Measurements from ENCODE around the gene MYB.
"Not testable (repeated sequence)": the region's sequence is repeated elsewhere in the genome, so short reads cannot be mapped to it uniquely, and the experiment has no call there.

MYB gene

DNA sequence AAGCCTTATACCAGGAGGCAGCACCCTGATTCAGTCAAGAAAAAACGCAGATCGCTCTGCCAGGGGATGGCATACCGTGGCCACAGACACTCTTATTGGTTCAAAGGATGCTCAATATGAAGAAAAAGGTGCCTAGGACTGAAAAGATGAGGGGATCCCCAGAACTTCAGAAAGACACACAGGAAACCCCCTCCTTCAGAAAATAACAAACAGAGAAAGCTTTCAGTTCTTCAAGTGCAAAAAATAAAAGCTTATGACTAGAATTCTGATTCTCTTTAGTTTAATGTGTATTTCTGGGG, 17.7 kb upstream of the MYB start:
- DNase-seq (ENCODE audit: low read depth in 2 of 2) = peak; percentile 40 to 49

DNA sequence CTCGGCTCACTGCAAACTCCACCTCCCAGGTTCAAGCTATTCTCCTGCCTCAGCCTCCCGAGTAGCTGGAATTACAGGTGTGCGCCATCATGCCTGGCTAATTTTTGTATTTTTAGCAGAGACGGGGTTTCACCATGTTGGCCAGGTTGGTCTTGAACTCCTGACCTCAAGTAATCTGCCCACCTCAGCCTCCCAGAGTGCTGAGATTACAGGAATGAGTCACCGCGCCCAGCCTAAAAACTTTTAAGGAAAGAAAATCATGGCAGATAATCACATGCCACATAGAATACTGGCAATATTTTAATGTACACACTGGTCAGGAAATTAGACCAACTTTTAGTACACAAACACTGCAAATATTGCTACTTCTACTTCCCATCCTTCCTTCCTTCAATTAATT, 16.7 kb upstream of the MYB start:
- DNase-seq (ENCODE audit: low read depth in 2 of 2) = not testable (repeated sequence)

DNA sequence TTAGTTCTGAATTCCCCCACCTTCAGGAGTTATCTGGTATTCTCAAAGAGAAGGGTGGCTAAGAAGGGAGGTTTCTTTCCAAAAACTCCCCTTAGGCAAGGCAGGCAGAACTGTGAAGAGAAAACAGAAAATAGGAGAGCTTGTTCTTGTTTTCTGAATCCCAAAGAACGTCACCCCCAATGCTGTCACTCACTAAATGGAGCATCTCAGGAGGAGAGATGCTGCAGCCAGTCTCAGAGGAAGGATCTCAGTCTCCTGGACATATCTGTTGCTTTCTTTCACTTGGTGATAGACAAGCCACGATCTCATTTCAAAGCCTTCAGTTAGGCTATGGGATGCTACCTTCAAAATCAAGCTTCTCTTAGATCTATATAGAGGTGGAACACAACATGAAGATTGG, 16.1 kb upstream of the MYB start:
- no peak for DNase-seq (ENCODE audit: low read depth in 2 of 2)

DNA sequence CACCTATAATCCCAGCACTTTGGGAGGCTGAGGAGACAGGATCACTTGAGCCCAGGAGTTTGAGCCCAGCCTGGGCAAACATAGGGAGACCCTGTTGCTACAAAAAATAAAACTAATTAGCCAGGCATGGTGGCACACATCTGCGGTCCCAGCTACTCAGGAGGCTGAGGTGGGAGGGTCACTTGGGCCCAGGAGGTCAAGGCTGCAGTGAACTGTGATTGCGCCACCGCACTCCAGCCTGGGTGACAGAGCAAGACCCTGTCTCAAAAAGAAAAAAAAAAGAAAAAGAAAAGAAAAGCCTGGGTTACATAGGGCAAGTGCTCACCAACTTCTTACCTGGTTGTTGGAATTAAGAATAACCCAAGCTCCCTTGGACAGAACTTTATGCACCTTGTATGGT, 14.6 kb upstream of the MYB start:
- no peak for DNase-seq (ENCODE audit: low read depth in 2 of 2)

DNA sequence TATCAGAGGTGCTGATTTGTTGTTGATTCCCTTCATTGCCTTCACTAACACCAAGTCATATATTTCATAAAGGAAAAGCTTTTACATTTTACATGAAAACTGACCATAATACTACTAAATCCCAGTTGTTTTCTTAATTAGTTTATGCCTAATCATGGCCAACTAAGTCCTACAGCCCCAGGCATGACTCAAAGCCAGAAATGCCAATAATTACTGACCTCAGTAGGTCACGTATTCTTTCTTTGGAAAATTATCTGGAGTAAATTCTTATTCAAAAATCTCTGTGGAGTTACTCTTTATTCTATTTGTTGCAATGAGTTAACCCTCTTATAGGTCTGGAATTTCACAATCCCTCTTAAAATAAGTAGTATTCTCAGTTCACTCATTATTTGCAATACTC, 13.5 kb upstream of the MYB start:
- DNase-seq (ENCODE audit: low read depth in 2 of 2) = no peak

DNA sequence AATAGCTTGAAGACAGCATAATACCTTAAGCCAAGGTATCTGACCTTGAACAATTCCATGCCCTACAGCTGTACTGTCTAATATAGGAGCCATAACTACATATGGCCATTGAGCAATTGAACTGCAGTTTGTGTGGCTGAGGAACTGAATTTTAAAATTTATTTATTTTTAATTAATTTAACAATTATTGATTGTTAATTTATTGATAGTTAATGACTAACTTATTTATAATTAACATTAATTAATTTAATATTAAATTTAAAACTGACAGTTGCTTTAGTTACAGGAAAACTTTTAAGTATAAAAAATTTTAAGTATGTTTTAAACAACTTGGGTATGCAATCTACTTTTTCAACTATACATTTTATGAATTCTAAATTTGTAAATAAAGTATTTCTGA, 12.3 kb upstream of the MYB start:
- DNase-seq (ENCODE audit: low read depth in 2 of 2) = no peak

DNA sequence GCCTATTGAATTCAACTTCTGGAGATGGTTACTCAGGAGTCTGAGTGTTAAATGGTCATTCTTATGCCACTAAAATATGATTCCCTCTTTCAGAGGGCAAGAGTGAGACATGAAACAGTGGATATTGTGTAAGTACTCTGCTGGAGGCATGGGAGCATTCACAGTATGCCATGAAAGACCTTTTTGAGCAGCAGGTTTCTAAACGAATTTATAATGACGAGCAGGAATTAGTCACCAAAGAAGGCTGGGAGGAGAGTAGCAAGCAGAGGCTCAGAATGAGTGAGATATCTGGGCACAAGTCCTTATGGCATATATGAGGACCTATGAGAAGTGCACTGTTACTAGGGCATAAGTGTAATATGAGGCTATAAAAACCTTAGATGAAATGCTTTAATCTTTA, 10.9 kb upstream of the MYB start:
- DNase-seq (ENCODE audit: low read depth in 2 of 2) = no peak

DNA sequence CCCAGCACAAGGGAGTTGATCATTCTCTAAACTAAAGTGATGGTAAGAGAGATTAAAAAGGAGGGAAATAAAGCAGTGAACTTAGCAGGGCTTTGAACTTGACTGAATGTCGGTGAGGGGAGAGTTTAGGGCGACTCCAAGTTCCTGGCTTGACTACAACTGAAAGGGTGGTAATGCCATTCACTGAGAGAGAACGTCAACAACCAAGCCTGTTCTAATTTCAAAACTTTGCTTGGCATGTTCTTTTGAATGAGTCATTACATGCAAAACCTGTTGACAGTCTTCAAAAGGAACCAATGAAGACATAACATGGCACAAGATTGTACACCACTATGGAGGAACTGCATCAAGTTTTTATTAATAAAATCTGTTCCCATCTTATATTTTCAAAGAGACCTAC, 10.3 kb upstream of the MYB start:
- DNase-seq (ENCODE audit: low read depth in 2 of 2) = no peak

DNA sequence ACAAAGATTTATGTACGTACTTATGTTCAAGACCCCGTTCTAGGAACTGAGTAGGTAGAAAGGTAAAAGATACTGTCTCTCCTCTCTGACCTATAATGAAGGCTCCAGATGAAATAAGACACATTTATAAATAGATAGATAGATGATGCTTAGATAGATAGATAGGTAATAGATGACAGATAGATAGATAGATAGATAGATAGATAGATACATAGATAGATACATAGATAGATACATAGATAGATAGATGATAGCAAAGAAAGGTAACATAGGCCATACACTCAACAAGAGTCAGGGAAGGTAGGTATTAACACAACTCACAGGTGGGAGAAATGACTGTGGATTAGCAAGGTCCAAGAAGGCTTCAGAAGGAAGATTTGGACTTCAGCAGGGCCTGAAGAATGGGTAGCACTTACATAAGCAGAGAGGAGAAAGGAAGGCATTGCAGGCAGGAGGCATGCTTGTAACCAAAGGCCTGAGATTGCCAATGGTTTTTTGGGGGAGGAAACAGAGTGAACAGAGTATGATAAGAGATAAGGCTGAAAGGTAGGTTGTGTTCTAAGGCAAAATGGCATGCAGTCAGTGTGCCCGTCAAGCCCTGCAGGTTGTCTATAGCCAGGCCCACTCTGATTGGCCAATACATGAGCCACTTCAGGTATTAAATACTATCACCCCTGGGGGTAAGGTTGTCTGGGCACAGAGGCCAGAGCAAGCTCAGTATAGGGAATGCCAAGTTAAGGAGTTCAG, 7.7 kb upstream of the MYB start:
- DNase-seq (ENCODE audit: low read depth in 2 of 2) = no peak

DNA sequence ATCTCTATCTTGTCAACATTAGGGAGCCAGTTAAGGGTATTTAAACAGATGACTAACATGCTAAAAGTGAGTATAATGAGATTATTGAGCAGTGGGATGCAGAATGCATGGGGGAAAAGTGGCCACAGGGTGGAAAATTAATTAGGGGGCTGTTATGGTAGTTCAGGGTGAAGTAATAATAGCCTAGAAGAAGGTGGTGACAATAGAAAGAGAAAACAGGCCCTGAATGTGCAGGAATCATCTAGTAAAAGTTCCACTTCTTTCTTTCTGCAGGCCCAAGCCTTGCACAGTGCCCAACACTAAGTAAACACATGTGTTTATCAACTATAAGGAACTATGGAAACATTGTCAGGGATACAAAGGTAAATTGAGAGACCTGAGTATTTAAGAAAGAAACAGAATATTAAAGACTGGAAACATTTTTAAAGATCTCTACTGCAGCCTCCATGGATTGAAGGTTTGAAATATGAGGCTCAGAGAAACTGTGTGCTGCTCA, 7.1 kb upstream of the MYB start:
- no peak for DNase-seq (ENCODE audit: low read depth in 2 of 2)

DNA sequence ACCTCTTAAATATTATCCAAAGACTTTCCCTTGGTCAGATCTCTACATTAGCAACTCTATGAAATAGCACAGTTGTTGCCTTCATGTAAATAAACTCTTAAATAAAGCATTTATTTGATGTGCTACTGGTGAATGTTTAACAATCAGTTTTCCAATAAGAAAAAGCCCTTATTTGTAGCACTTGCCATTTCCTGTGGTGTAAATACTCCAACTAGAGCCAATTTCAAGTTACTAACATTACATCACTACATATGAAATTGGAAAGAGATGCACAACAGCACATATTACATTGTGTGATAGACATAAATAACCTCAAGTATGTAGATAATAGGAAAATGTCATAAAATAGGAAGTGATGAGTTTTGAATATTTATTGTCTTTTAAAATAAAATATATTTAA, 5.0 kb upstream of the MYB start:
- no peak for DNase-seq (ENCODE audit: low read depth in 2 of 2)

DNA sequence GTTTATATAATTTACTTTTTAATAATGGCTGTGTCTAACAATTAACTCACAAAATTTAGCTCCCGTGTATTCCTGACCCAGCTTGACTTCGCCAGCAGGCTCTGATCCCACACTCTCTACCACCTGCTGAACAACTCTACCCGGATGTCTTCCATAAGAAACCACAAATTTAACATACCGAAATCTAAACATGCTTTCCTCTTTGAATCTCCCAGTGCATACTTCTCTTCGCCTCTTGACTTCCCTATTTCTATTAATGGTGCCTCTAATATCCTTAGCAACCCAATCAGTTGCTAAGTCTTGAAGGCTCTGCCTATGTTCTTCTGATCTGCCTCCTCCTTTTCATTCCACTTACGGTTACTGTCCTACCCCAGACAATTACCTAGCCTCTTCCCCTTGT, 4.6 kb upstream of the MYB start:
- DNase-seq (ENCODE audit: low read depth in 2 of 2) = no peak

DNA sequence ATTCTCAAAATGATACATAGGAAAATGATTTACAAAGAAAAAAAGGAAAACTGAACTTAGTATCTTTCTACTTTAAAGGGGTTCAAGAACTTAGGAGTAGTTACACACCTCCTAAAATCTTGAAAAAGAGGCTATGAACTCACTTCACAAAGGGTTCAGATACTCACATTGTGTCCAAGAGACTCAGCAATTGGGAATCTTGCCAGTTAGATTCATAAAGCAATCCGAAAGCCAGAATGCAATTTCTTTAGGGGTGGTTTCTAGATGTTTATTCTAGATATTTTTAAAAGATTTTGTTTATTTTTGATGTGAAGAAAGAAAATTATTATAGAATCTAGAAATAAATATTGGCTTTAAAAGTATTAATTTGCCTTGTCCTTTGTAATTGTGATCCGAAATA, 1.7 kb upstream of the MYB start:
- no peak for DNase-seq (ENCODE audit: low read depth in 2 of 2)

DNA sequence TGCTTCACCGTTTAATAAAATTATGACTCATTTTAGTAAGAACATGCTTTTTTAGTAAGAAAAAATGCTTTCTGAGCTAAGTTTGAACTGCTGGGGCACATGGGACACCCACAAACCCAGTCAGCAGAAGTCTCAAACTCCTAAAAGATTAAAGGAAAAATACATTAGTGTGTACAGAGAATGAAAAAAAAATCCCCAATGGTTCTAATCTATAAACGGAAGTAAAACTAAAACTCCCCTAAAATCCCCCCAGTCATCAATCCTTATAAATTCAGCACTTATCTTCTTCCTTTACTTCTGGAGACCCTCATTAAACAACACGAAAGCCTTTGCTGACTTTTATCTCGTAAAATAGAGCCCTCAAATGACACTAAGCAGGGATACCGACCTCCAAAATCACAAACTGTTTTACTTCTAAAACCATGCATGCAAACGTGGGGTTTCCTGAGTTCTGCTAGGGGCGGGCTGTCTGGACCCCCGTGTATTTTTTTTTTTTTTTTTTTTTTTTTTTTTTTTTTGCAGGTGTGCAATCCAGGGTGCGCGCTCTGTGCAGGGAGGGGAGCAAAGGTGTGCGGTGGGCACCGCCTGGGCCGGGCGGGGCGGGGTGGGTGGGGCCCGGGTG, 1.1 kb upstream of the MYB start:
- DNase-seq (ENCODE audit: low read depth in 2 of 2) = no peak

DNA sequence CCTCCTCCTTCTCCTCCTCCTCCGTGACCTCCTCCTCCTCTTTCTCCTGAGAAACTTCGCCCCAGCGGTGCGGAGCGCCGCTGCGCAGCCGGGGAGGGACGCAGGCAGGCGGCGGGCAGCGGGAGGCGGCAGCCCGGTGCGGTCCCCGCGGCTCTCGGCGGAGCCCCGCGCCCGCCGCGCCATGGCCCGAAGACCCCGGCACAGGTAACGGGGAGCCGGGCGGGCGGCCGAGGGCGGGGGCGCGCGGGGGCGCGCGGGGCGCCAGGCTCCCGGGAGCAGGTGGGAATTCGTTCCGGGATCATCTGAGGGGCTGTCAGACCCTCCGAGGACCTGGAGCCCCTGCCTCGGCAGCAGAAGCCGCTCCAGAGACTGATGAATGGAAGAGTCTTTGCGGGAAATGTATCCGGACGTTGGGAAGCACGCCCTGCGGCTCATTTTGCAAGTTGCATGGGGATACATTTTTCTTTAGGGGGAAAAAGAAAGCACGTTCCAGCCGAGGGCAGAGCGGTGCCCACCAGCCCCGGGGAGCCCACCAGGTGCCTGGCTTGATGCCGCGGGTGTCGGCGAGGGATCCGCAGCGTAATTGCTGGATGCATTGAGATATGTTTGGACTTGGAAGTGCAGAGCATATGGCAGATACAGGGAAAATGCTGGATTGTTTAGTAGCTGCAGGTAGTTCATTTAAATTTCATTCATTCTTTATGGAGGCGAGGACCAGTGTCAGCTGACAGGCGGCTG, 394 bp downstream of the MYB start:
- no peak for DNase-seq (ENCODE audit: low read depth in 2 of 2)

DNA sequence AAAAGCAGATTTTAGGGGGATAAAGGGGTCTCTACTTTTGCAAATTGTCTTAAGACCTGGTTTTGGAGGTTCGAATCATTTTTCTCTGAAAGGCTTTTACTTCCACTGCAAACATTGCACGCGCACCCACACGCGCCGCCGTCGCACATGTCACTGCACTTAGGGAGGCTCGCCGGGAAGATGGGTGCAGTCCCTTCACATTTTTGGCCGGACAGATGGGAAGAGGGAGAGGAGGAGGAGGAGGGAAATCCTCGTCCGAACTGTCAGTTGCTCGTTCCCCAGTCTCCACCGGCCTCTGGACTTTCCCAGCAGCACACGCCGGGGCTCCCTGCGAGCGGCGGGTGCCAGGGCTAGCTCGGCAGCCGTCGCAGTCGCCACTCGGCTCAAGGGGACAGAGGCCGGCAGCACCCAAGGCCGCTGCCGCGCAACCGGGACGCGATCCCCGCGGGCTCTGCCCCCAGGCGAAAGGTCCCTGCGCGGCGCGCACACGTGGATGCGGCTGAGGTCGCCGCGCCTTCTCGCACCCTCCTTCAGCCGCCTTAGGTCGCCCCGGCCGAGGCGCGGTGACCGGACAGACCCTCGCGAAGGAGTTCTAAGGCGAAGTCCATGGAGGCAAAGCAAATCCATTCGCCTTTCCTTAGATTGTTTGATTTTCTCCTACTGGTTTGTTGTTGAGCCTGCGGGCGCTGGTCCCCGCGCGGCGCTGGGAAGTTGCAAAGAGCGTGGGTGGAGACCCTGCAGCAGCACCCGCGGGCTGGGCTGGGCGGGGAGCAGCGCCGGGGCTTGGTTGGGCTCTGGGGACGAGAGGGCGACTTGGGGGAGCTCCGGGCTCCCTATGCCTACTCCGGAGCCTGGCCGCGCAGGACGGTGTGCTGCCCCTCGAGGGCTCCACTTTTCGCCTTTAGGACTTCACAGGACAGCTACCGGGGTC, 1.2 kb downstream of the MYB start:
- peak; percentile 46 to 47 for DNase-seq (ENCODE audit: low read depth in 2 of 2)

DNA sequence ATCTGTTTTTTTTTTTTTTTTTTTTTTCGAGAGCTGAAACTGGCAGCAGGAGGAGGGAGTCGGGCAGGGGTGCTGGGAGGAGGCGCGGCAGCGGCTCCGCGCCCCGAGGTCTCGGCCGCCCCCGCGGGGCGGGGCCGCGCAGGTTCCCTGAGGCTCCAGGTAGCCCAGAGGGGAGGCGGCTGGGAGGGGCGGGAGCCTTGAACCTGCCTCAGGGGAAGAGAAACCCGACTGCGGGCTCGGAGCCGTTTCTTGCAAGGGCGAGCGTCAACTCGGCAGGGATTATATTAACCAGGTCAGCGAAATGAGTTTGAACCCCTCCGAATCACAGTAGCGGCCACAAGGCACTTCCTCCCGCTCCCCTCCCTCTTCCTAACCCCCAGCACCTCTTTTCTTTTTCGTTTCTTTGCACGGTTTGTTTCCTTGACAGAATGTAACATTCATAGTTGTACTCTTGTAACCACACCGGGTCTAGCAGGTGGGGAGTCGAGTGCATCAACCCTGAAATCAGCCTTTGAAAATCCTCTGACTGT, 2.0 kb downstream of the MYB start:
- DNase-seq (ENCODE audit: low read depth in 2 of 2) = peak; percentile 78 to 82

DNA sequence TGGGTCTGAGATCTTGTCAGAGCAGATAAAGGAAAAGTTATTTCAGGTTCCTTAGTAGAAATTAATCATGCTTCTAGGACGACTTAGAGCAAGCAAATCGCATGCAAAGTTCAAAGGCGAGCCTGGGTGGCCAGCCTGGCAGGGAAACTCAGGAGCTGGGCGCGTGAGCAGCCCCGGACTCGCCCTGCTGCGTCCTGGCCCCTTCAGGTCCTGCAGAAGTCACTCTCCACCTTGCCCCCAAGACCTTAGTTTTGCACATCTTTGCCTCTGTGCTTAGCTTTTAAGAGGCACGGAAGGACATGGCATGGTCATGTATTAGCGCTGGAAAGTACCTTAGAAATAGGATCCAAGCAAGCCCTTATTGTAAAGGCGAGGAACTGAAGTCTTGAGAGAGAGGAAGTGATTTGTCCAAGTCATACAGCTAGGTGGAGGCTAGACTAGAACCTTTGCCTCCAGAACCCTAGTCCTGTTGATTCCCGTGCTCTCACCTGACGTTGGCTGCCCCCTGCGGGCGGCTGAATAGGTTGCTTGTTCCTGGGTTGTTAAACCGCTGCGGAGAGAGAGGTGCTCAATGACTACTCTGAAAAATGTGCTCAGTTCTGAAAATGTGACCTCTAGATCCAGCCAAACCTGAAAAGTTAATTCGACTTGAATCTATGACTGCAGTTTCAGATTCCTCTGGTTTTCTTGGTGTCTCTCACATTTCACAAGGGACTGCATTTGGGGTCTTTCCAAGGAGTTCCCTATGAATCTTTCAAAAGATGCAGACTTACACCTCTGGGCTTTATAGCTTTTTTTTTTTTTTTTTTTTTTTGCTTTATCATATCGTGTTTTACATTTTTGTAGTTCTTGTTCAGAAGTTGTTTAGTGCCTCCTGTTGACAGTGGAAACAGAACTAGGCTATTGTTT, 2.7 kb downstream of the MYB start:
- DNase-seq (ENCODE audit: low read depth in 2 of 2) = peak; percentile 73 to 75

DNA sequence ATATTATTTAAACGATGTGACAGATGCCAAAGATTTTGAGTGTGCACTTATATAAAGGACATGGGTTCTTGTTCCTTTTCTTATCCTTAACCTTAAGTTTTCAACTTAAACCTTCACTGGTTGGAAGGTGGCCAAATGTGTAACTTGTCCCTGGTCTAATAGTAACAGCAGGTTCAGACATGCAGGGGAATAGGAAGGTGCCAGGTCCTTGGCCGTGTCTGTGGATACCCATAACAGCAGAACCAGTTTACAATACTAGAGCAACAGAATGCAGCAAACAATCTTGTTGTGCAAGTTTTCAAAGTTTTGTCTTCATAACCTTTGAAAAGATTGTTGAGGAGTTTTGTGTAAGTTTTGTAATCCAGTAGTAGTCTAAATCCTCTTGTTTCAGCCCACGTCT, 4.4 kb downstream of the MYB start:
- DNase-seq (ENCODE audit: low read depth in 2 of 2) = no peak

DNA sequence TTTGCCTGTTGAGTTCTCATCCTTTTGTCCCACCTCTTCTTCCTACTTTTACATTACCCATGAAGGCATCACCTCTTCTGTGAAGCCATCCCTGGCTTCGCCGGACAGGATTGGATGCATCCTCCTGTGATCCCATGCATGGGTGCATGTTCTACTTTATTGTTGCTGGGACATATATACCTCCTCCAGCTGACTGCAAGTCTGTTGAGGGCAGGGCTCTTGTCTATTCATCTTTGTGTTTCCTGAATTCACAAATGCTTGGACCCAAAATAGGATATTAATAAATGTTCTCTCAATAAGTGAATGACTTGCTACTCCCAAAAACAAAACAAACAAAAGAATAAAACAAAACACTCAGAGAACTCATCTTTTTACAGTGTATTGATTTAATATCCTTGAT, 5.1 kb downstream of the MYB start:
- DNase-seq (ENCODE audit: low read depth in 2 of 2) = no peak

DNA sequence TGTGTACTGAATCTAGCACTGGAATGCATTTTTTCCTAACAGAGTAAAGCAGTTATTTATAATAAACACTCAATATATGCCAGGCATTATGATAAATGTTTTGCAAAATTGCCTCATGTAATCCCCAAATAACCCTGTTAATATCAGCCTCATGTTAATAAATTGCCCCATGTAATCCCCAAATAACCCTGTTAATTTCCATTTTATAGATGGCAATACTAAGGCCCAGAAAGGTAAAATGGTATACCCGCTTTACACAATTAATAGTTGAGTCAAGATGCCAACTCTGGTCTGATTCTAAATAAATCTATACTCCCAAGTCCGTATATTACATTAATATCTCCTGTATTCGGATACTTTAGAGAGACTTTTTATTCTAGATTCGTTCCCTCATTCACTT, 6.3 kb downstream of the MYB start:
- no peak for DNase-seq (ENCODE audit: low read depth in 2 of 2)
